Renal pelvis (tissue), 4 donors: ENCODE data around the gene CRACR2B. TPM values are rescaled to one million over a fixed set of nuclear protein-coding genes. Genes with fewer than 3 reads are reported as not detected.

Experiments
- DNase-seq: peaks from one replicate; pipeline ENCODE4 v3.0.0-alpha.2; 2013
- polyA plus RNA-seq, 3 donors: library from polyadenylated mRNA; unstranded; fragments of 120-200 nt; gene quantifications; one replicate each; pipeline ENCODE4 v1.2.1, GENCODE V29; 2013; ENCODE audit not compliant: insufficient read length in 3 of 3

The CRACR2B gene
- polyA plus RNA-seq, 3 donors = 16.7 to 21.7 (median 20.0) TPM

DNA sequence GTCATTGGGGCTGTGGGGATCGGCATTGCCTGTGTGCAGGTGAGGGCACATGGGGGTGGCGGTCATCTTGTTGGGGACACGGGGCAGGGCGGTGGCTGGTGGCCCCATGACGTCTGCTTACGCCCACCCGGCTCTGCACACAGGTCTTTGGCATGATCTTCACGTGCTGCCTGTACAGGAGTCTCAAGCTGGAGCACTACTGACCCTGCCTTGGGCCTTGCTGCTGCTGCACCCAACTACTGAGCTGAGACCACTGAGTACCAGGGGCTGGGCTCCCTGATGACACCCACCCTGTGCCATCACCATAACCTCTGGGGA, 10.2 kb downstream of the CRACR2B start:
- no peak for DNase-seq

DNA sequence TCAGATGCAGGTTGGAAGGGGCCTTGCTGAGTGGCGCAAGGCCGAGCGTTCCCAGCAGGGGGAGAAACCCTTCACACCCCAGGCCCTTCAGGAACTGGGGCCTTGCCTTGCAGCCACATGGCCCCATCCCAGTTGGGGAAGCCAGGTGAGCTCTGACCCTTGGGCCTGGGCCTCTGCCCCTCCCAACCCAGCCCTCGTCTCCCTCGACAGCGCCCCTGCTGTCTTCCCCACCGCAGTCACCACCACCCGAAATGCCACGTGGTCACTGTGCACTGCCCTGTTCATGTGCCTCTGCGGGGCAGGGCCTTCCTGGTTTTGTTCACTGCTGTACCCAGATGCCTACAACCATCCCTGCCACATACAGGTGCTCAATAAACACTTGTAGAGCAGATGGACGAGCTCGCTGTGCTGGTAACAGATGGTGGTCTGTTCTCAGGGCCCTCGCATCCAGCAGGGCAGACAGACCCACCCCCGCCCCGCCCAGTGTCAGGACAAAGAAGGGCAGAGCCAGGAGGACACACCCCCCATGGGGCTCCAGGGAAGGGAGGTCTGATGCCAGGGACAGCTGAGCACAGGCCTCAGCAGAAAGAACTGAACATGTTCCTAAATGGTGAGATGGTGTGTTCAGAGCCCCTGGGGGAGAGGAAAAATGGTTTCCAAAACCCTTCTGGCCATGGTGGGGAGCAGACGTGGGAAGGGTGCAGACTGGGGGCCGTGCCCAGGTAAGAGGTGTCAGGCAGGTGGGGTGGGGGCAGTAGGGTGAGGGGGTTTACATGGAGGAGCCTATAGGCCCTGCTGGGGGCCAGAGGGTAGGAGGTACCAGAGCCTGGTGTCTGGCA, 10.9 kb downstream of the CRACR2B start:
- no peak for DNase-seq

DNA sequence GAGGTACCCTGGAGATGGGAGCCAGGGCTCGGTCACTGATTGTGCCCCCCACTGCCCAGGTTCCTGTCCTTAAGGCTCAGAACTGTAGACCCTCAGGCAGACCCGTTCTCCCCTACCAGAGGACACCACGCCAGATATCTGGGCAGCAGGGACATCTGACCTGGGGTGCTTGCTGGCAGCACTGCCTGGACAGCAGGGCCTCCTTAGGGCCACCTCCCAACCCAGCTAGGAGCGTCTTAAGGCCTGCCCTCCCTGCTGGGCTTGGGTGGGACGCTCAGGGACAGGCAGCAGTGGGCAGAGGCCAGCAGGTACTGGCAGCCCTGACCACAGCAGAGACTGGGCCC, 11.5 kb downstream of the CRACR2B start:
- no peak for DNase-seq

DNA sequence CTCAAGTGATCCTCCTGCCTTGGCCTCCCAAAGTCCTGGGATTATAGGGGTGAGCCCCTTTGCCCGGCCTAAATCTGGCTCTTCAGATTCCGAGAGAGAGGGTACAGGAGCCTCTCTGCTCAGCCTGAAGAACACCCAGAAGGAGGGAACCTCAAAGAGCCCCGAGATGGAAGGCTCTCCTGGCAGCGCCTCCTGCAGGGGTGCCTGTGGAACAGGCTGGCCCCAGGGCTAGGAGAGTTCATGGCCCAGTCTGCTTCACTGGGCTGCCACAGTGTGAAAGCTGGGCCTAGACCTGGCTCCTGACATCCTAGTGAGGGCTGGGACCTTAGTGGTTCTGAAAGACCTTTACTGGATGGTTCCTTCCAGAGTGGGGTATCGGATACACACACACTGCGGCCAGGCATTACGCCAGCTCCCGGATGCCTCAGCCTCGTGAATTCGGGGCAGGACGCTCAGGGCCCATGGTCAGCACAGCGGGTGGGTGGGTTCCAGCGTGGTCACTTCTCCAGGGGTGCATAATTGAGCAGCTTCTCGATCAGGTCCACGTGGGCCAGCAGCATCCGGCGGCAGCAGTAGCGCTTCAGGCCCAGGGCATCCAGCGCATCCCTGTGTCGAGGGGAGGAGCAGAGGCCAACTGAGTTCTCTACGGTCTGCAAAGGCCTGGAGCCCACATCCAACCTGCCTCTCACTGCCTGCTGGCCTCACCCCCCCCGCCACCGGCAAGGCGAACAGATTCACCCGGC, 12.3 kb downstream of the CRACR2B start:
- DNase-seq = no peak

DNA sequence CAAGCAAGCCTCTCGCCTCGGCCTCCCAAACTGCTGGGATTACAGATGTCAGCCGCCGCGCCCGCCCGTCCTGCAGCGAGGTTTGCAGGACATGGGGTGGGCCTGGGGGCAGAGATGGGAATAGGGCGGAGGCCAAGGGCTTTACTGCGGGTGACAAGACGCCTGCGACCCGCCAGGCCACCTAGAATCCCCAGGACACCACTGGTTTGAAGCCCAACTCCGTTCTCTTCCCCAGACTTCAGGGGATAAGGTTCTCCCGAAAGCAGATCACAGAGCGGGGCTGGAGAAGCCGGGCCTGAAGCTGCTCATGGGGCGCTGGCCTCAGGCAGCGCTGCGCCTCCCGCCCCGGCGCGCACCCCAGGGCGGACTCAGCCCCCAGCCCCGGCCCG, 14.3 kb downstream of the CRACR2B start:
- DNase-seq = no peak

DNA sequence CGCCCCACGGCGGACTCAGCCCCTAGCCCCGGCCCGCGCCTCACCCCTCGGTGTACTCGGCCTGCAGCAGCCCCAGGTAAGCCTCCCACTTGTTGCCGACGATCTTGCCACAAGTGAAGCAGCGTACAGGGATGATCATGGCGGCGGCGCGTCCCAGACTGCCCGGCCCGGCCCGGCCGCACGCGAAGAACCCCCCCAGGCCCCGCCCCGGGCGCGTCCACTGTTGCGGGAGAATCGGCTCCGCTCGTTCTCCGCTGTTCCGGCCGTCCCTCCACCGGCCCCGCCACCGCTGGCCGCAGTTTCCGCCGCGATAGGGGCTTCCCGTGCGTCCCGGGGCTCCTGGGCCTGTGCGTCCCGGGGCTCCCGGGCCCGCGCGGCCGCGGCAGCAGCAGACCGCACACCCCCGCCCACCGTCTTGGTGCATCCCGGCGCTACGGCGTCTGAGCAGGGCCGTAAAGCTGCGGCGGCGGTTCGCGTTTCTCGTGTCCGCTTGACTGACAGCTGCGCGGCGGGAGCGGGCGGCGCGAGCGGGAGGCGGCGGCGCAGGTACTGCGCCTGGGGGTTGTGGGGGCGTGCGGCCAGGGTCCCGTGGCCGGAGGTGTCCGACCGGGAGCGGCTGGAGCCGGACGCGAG, 14.8 kb downstream of the CRACR2B start, which contains the start of the genes POLR2L and TSPAN4:
TSS of gene POLR2L (minus strand) at position 160 of the 633 bp plus-strand sequence. CDS start at position 139, 21 bp downstream.
TSS of gene TSPAN4 (plus strand) at position 483 of the 633 bp plus-strand sequence. CDS start 7,453 bp downstream, outside the sequence.
- peak; percentile 86 for DNase-seq

DNA sequence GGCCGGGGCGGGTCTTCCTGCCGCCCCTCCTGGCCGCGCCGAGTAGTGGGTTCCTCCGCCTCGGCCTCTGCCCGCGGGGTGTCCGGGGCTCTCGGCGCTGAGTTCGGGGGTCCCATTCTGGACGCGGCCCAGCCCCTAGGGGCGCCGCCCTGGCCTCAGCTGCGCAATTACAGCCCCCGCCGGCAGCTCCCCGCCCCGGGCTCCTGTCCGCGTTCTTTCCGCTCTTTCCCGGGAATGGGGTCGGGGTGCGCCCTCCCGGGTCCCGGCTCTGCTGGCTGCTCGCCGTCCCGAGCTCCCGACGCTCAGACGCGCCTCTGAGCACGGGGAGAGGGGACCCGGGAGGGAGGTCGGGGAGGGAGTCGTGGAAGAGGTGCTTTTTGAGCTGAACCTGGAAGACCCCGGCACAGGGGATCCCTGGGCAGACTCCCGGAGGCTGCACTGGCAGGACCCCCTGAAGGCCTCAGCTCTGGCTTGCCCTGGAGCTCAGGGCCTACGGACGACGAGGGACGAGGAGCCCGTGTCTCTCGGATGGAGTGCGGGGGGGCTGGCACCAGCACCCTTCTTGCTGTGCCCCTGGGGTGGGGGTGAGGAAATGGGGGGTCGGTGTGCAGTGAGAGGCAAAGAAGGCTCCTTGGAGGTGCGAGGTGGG, 15.5 kb downstream of the CRACR2B start:
- DNase-seq = no peak

DNA sequence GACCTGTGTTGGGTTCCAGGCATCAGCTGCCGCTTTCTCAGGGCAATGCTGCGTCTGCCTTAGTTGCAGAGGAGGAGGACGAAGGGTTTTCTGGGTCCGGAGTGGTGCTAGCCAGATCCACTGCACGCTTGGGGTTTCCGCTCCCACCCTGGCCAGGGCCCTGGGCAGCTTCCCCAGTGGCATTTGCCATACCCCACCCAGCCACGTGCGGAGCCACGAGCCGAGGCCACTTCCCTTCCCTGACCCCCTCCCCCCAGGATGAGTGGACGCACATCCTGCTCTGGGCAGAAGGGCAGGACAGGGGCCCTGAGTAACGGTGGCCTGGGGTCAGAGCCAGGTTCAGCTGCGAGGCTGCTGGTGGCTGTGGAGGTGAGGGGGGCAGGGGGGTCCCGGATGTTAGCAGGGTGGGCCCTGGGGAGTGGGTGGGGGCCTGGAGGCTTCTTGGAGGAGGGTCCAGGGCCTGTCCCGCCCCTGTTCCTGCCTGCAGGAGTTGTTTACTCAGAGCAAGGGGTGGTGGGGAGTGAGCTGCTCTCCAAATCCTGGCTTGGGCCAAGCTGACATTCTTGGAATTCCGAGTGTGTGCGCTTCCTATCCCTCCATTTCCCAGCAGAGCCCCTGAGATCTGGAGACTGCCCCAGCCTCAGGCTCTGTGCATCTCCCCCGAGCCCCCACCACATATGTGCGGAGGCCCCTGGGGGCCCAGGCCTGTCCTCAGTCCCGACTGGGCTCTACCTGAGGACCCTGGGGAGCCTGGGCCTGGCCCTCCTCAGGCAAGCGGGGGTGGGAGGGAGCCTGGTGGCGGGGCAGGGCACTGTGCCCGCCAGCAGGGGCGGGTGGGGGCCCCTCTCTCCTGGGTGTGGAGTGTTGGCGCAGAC, 16.3 kb downstream of the CRACR2B start:
- peak; percentile 88 for DNase-seq

DNA sequence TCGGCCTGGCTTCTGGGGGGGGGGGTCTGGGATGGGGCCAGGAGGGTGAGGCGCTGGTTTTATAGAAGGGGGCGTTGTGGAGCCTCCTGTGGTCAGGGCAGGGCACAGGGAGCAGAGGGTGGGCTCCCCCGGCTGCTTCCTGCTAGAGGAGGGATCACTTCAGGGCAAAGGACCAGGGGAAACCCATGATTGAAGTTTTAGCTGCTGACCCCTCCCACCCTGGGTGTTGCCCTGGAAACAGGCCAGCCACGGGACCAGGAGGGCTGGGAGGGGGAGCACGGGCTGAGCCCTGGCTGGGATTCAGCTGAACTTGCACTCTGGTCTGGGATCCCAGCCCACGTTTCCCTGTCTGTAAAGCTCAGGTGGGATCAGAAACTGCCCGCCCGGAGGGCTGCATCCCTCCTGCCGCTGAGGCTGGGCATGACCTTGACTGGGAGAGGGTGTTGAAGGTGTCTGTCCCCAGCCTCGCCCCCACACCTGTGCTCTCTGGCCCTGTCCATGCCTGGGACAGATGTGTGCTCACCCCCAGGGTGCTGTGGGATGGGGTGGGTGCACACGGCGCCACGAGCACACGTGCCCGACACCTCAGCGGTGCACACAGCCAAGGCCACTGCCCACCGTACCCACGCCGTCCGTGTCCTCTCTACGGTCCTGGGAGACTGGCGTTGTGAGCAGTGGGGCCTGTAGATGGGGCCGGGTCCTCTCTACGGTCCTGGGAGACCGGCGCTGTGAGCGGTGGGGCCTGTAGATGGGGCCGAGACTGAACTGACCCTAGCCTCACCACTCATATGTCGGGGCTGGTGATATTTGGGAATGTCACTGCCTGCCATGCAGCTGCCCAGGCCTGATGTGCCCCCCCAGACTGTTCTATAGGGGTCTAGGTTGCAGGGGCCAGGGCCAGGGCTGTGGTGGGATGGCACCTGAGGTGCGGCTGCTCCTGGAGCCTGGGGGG, 17.2 kb downstream of the CRACR2B start:
- DNase-seq = peak; percentile 89

DNA sequence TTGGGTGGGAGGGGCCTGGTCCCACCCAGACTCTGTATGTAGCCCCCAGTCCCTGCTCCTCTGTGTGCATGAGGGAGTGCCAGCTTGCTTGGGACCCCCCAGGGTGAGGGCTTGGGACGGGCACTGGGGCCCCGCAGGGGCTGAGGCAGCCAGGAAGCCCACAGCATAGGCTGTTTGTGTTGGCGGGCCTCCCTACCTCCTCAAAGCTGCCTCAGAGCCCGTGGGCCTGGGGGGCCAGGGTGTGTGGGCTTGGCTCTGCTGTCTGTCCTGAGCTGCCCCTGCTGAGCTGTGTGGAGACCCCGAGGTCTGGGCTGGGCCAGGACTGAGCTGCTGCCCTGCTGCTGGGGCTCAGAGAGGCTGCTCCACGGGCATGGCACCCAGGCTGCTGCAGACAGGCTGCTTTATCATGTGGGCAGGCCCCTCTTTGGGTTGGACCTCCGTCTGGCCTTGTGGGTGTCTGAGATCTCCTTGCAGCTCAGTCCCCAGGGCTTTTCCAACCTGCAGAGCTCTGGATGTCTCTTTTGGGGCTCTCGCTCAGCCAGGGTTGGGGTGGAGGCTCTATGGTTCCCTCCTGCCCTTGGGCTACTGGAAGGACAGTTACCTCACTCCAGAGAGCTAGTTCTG, 18.3 kb downstream of the CRACR2B start:
- no peak for DNase-seq

DNA sequence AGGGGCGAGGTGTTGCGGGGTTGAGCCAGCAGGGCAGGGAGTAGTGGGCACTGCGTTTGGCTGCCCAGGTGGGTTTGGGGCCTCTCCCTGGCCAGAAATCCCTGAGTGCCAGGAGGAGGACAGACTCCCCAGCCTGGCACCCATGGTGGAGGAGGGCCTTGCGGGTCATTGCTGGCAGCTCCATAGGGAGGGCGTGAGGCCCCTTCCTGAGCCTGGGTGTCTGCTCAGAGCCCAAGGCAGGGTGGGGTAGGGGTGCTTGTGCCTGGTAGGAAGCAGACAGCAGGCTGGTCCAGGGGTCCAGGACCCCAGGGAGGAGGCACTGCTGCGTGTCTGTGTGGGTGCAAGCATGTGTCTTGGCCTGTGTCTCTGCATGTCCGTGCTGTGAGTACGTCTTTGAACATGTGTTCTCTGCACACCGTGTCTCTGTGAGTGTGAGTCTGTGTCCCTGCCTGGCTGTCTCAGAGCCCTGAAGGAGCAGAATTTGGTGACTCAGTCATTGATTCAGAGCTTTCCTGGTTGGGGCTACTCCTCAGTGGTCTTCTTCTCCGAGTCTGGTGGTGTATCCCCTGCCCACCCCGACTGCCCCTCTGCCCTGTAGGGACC, 18.9 kb downstream of the CRACR2B start:
- no peak for DNase-seq

DNA sequence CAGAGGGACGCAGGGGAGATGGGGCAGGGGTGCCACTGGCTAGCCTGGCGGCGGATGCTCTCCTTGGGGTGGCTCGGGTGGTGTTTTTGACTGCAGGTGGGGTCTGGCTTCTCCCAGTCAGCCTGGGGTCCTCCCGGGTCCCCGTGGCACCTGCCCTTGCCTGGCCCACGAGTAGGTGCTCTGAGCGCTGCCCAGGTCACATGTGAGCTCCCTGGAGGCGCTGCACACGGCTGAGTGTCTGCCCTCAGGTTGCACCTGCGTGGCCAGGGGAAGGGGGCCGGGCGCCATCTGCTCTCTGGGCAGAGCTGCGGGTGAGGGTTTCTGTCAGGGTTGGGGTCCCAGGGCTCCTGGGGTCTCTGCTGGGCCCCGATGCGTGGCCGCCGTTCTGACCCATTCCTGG, 20.2 kb downstream of the CRACR2B start:
- DNase-seq = no peak

DNA sequence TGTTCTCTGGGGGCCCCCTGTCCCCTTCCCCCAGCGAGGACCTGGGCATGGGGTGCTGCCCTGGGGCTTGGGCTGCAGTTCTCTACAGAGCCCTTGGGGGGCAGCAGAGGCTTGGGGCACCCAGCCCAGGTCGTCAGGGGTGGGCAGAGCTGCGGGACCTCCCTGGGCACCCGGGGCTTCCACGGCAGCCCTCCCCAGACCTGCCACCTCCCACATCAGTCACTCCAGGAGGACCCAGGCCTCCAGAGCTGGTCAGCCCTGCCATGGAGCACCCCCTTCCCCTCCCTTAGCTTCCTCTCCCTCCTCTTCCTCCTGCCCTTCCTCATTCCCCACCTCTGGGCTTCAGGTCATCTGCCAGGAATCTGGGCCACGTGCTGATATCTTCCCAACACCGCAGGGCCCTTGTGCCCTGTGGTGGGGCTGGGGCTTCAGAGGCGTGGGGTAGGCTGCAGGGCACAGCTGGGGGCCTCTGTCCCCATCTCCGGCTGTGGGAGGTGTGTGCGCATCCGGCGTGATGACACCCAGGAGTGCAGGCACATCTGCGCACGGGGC, 20.7 kb downstream of the CRACR2B start:
- DNase-seq = no peak

DNA sequence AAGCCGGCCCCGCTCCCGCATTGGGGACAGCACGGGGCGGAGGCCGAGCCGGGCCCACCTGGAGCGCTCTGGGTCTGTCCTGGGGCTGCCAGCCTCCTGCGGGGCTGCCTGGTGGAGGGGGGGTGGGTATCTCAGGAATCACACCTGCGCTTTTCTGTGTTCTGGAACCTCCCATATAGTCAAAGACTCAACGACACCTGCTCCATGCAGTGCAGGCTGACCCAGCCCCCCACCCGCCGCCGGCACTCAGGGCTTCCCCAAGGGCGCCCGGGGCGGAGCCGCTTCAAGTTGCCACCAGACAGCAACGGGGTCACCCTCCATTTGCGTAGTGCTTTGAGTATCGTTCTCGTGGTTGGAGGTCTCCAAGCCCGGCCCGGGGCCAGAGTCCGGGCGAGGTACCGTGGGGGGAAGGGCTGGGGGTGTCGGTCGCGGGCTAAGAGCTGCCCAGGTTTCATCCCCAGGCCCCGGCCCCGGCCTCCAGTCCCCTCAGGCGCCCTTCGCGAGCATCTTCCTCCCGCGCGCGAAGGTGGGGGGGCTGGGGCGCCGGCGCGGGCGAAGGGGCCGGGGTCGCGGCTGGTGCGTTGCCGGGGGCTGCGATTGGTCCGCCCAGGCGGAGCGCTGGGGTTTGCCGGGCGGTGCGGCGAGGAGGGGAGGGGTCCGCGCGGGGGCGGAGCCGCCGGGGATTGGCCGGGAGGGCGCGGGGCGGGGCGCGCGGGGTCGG, 21.5 kb downstream of the CRACR2B start:
- no peak for DNase-seq

DNA sequence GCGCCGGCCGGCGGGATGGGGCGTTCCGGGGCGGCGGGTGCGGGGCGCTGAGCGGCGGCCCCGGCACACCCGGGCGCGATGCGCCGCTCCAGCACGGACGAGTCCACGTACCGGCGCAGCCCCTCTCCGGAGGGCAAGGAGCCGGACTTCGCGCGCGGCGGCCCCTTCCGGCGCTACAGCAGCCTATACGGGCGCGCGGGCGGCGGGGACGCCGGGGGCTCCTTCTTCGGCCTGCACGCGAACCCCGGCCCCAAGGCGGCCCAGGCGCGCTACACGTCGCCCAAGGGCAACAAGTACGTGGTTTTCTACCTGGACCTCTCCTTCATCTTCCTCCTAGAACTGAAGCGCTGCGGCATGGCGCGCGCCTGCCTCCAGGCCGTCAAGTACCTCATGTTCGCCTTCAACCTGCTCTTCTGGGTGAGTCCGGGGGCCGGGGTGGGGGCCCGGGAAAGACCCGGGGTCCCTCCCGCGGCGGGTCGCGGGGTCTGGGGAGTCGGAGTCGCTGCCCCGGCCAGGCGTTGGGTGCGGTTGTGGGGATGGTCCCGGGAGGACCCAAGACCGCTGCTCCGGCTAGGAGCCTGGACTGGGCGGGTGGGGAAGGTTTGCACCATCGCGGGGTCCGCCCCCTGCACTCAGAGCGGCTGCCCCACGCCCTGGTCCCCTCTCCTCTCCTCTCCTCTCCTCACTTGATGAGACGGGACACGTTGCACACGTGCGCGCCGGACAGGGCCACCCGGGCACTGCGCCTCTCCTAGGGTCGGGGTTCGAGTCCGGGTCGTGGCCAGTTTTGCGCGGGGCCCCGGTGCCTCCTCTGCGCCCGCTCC, 22.4 kb downstream of the CRACR2B start:
- DNase-seq = no peak

DNA sequence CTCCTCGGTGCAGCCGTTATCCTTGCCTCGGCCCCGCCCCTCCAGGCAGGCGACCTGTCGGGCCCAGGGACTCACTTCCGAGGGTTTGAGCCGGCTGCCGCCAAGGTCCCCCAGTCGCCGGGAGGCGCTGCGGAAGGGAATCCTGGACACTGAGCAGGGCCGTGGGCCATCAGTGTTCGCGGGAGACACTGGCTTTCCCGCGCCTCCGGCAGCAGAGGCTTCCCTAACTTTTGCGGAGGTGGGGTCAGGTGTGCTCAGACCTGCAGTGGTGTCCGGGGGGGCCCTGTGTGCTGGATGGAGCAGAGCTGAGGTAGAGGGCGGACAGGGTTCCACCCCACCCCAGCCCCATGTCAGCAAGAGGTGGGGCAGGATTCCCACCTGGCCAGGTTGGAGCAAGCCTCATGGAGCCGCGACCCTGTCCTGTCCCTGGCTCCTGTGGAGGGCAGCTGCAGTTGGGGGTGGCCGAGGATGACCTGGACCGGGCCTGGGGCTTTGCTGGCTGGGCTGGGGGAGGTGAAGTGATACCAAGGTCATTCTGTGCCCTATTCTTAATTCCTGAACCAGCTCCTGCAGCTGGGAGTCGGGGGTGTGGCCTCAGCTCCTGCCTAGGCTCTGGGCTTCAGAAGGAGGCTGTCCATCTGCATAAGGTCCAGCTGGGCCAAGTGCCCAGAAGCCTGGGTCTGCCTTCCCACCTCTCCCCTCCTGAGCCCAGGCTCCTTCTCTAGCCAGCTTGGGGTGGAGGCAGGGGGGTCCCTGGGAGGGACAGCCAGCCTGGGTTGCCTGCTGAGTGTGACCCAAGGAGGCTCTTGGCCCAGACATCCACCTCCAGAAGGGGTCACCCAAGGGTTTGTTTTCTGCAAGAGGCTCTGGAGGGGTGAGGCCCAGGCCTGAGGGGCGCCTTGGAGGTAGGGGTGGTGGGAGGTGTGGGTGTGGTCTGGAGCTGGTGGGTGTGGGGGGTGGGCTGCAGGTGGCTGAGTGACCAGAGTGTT, 23.4 kb downstream of the CRACR2B start:
- no peak for DNase-seq
